GM19351 (cell line): ENCODE results near the gene NTF3.

Source experiments
- ATAC-seq: cut with Tn5 transposase; IDR thresholded peaks from one replicate; pipeline ENCODE4 v1.9.1; 2021; ENCODE audit warnings: mild to moderate bottlenecking, moderate library complexity; ENCODE audit not compliant: unreplicated experiment

Gene NTF3

DNA sequence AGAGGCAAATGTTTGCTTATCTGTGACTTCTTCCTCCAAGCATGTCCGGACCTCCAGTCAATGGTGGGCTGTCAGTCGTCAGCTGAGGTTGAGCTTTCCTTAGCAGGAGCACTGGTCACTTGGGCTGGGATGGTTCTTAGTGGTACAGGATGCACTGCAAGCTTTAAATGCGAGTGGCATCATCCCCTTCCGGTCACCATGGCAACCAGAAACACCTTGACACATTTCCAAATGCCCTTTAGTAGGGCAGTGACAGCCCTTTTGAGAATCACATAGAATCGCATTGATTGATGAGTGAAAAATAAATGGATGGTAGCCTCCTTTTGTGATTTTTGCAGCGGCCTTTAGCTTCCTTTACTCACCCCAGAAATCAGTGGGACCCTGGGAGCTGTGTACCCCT is 24.1 kb downstream of the NTF3 start:
- no peak for ATAC-seq

DNA sequence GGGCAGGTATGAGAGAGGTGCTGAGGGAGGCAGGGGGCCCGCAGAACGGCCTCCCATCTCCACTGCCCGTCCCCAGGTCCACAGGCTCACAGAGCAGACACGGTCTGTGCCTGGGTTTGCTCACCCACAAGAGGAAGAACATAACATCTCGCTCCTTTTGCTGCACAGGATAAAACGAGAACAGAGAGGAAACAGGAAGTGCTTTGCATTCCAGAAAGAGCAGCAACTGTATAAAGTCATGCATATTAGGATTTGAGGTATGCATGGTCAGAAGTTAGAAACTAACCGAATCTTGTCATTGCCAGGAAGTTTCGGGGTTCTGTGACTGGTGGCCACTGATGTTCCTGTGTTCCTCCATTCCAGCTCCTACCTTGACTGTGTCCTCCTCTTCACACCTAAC is 25.0 kb downstream of the NTF3 start:
- no peak for ATAC-seq

GRCh38 chr12:5458229-5459050 is 26.5 kb downstream of the NTF3 start:
- no peak for ATAC-seq

DNA sequence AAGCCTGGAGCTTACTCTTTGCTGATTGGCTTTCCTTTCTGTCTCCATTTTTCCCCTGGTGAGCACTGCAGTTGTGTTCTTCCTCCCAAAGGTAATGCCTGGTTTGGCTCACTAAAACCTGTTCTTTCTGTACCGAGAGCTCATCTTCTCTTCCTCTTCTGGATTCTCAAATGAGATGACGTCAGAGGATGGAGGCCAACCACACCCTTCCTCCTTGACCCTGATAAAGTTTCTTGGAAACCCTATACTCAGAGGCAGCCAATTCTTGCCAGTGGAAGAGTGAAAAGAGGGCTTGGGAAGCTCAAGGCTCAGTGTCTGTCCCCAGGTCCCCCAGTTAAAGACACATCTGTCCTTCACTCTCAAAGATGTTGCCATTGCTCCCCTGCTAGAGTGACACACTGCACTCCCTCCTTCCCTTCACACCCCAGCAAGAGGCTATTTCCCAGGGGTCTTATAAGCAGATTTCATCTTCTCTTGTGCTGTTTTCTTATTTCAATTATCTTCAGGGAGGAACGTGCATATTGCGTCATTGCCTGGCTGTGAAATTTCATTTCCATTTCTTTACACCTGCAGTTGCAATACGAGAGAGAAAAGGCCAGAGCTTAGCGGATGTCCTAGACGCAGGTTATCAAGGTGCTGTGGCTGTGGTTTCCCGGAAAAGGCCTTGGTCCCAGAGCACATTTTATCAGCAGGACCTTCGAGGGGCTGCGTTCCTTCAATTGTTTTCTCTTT is 27.3 kb downstream of the NTF3 start:
- no peak for ATAC-seq

GRCh38 chr12:5460817-5461216 is 28.9 kb downstream of the NTF3 start:
- ATAC-seq = no peak

DNA sequence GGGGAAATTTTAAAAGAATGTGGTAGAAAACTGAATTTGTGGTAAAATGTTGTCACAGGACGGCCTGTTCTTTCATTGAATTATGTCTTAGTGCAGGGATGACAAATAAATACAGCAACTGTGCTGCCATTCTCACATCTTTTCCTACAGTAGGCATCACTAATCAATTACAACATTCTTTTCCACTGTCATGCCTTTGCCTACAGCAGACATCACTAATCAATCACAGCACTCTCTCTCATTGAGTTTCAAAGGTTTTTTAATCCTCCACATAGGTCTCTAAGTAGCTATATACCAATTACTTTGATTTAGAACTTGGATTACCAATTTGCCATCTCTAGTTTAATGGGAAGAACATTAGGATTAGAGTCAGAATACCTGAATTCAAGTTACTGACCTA is 30.1 kb downstream of the NTF3 start:
- no peak for ATAC-seq

DNA sequence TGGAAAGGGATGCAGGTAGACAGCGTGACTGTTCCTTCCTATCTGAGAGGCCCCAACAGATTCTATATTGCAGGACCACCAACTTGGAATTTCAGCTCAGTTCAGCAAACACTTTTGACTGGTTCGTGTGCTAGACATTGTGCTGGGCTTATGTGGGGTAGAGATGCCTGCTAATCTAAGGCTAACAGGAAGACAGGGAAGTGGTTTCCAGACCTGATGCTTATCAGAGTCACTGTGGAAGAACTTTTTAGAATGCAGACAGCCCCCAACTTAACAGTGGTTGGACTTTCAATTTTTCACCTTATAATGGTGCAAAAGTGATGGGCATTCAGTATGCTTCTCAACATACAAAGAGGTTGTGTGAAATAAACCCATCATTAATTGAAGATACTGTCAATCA is 32.2 kb downstream of the NTF3 start:
- ATAC-seq = no peak

DNA sequence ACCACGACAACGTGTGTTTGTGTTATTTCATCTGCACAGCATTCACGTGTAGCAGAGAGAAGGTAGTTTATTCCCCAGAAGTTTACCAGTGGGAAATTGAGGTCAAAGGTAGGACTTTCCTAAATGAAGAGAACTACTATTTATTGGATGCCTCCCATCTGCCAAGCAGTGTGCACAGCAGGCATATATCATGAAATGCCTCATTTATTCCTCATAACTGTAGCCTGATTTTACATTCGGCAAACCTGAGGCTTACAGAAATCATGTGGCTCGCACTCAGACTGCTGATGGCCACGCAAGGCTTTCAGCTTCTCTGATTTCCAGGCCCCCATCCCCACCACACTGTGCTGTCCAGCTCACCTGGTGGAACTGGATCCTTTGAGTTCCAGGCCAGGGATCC is 33.5 kb downstream of the NTF3 start:
- no peak for ATAC-seq

DNA sequence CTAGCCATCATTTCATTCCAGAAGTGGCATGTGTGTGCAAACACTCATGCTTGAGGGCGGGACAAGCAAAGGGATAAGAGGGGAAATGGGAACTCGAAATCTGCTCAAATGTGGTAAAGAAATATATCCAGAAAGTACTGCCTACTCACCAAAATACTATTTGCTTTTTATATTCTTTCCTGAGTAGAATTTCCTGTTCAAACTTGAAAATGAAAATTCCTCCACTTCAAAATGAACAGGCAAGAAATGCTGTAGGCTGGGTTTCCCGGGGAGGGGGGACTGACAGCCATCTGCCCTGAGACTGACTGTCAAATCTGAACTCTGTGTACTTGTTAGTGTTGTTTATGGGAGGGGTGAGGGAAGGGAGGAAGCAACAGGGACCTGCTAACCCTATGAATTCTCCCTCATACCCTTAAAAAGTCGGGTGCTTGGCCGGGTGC is 34.6 kb downstream of the NTF3 start:
- ATAC-seq = no peak

DNA sequence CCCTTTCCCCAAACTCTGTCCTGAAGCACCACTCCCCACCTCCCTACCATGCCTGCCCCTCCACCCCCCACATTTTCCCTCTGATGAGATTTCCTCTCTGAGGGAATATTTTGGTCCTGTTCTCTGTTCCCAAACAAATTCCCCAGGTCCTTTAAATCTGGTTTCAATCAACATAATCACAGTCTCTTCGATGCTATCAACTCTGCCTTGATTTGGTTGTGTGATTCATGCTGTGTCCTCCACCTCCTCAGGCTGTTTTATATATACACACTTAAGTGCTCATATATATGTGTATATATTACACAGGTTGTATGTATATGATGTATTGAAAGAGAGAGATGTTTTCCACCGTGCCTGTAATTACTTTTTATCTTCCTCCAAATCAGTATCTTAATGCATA is 36.0 kb downstream of the NTF3 start:
- ATAC-seq = no peak

DNA sequence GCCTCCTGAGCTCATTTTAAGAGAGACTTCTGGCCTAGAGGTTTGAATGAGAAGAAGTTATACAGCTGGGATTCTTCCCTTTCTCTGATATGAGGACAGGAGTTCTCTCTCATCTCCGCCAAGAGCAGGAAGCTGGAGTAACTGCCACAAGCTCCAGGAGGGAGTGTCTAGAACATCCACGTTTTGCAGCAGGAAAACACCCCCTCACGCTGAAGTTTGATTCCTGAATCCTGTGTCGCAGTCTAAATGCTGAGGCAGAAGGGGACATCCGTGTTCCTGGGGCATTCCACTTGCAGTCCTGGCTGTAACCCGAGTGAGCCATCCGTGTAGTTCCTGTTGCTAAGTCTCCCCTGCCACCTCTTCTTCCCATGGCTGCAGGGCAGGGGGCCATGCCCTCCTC is 38.3 kb downstream of the NTF3 start:
- no peak for ATAC-seq

GRCh38 chr12:5470703-5471102 is 38.8 kb downstream of the NTF3 start:
- ATAC-seq = no peak

GRCh38 chr12:5473076-5473782 is 41.3 kb downstream of the NTF3 start:
- ATAC-seq = no peak

GRCh38 chr12:5473783-5474116 is 41.8 kb downstream of the NTF3 start:
- no peak for ATAC-seq

GRCh38 chr12:5476356-5476755 is 44.4 kb downstream of the NTF3 start:
- ATAC-seq = no peak

DNA sequence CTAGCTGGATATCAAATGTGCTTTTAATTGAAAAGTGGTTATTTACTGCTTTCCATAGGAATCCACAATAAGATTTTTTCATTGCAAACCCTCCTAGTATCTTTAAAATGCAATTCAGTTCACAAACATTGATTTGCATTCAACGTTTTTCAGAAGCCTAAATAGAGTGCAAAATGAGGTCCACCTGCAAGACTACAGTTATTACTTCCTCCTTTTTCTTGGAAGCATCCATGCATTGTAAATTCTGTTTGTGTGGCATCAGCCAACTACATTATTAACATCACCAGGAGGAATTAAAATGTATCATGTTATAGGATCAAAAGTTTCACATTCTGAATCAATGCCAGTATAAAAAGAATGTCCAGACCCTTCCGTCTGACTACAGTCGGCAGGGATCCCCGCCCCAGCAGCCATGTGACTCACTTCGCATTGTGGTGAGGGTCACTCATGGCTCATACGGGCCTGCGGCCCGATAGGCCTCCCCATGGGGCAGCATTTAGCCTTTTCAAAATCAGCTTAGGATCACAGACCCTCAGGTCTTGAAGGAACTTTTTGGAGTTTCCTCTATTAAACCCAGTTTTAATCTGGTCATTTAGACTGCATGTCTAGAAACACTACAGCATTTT is 46.3 kb downstream of the NTF3 start:
- no peak for ATAC-seq

GRCh38 chr12:5479761-5480160 is 47.9 kb downstream of the NTF3 start:
- no peak for ATAC-seq

DNA sequence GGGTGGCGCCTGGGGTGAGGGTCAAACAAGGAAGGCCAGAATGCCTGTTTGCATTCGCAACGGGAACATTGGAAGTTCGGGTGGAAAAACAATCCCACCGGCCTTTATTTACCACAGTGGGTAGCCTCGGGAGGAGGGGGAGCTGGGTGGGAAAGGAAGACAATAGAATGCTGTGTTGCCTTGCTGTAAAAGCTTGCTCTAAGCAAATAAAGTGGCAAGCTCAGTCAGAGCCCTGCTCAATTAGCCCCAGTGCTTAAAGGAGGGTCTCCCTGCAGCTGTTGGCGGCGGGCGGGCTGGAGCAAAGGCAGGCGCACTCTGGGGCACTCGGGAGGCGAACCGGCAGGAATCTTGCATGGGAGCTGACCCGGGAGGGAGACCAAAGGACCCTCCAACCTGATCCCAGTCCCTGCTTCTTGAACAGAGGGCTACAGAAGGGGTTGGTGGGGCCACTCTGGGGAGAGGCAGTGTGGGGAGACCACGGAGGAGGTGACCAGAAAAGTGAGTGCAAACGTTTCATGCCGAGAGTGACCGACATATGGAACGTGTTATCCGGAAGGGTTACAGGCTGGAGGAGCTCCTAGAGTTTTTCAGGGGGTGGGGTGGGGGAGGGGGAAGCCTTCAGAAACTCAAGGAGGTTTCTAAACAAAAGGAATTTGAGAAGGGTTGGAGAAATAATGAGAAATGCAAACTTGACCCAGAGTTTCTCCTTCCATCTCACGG is 48.5 kb downstream of the NTF3 start:
- ATAC-seq = no peak

DNA sequence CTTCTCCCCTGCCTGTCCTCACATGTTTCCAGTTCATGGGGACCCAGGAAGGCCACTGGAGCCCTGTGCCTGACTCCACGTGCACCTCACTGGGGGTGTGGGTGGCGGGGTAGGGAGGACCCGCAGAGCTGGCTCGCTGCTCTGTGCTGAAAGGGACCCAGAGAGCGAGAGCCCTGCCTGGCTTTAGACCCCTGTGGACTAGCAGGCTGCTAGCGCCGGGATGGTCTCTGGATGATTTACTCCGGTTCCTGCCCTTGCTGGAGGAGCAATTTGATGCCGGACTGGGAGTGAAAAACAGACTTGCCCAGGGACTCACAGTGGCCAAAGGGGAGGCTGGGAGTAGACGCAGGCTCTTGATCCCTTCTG is 49.0 kb downstream of the NTF3 start:
- ATAC-seq = no peak

- ATAC-seq = no peak
Measured at GRCh38 chr12:5481645-5482044, 49.7 kb downstream of the NTF3 start.

DNA sequence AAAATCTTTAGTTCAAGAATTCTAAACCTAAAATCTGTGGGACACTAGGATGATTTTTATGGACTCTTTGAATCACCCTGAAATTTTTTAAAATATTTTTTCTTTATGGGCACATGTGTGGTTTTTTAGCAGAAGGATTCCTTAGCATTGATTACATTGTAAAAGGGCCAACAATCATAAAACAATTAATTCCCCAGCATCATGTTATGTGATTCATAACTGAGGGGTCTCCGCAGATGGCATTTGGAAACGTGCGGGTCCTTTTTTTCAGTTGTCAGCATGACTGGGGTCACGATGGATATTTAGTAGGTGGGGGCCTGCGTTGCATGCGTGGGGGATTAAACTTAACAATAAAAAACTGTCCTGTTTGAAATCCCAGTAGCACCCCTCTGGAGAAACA is 52.5 kb downstream of the NTF3 start:
- no peak for ATAC-seq
